Activated T-cell treated with anti-CD3 and anti-CD28 coated beads, Interleukin-2, amount 50 U/mL, for 72 hours (primary cell): ENCODE measurements around the gene IFNLR1. TPM values are rescaled to one million over a fixed set of nuclear protein-coding genes. Genes with fewer than 3 reads are reported as not detected.

ENCODE experiments used
- ATAC-seq, 2 donors: fragments of 150-1000 bp; cut with Tn5 transposase; replicated peaks in 1 of 2; 2 replicates each; pipeline ENCODE4 v1.10.0; 2021; ENCODE audit warnings: moderate library complexity in 2 of 2, mild to moderate bottlenecking in 1 of 2
- DNase-seq, 2 donors: peaks; one replicate each; pipeline ENCODE4 v3.0.0; 2021 to 2022; ENCODE audit warnings: mixed read lengths in 1 of 2
- H3K27ac Mint-ChIP-seq: one replicate; pipeline ENCODE4 v1.8.0; 2022; ENCODE audit warnings: mild to moderate bottlenecking, moderate library complexity, mixed read lengths
- H3K27me3 Mint-ChIP-seq: one replicate; pipeline ENCODE4 v1.8.0; 2022; ENCODE audit warnings: low read depth, mixed read lengths
- H3K36me3 Mint-ChIP-seq, 2 donors: one replicate each; pipeline ENCODE4 v1.8.0; 2022; ENCODE audit warnings: mixed read lengths in 2 of 2, mild to moderate bottlenecking in 1 of 2; ENCODE audit not compliant: insufficient read depth in 2 of 2
- H3K4me1 Mint-ChIP-seq: one replicate; pipeline ENCODE4 v1.8.0; 2022; ENCODE audit warnings: low read depth, mixed read lengths
- H3K4me3 Mint-ChIP-seq, 2 donors: one replicate each; pipeline ENCODE4 v1.8.0; 2022; ENCODE audit warnings: mild to moderate bottlenecking in 2 of 2, mixed read lengths in 2 of 2, moderate library complexity in 2 of 2
- H3K9me3 Mint-ChIP-seq, 2 donors: one replicate each; pipeline ENCODE4 v1.8.0; 2022; ENCODE audit warnings: mixed read lengths in 2 of 2
- total RNA-seq, 2 donors: library from RNA; stranded (reverse); gene quantifications; one replicate each; pipeline ENCODE4 v1.2.3, GENCODE V29; 2022

The IFNLR1 gene
- total RNA-seq, 2 donors from 2014 or later = 11.8 to 19.2 TPM

GRCh38 chr1:24185076-24185475 is 2.0 kb downstream of the IFNLR1 start:
- peaks cover 51% of the 10 kb centered on the region for H3K4me1 Mint-ChIP-seq
- no peak overlapping the region for H3K27ac Mint-ChIP-seq
- DNase-seq (no peak), ATAC-seq (no peak)
- no peaks in the 10 kb centered on the region for H3K27me3 Mint-ChIP-seq
- peaks cover 0 to 1% of the 10 kb centered on the region in 2 donors for H3K36me3 Mint-ChIP-seq
- no peak overlapping the region for H3K4me3 Mint-ChIP-seq
- no peaks in the 10 kb centered on the region for H3K9me3 Mint-ChIP-seq

DNA sequence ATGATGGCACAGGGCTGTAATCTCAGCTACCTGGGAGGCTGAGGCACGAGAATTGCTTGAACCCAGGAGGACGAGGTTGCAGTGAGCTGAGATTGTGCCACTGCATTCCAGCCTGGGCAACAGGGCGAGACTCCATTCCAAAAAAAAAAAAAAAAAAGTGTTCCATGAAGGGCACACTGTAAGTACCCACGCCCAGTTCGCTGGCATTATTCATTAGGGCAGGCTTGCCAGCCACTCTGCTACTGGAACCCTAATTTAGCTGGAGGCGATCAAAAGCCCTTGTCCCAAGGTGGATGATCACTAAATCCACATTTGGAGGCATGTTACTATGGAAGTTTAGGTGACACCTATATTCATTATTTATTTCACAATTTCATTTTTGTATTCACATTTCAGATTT is 5.0 kb downstream of the IFNLR1 start:
- H3K4me1 Mint-ChIP-seq = peaks cover 23% of the 10 kb centered on the region
- H3K27me3 Mint-ChIP-seq = no peaks in the 10 kb centered on the region
- DNase-seq (no peak), ATAC-seq (no peak)
- H3K9me3 Mint-ChIP-seq = no peaks in the 10 kb centered on the region
- H3K36me3 Mint-ChIP-seq = no peaks in the 10 kb centered on the region
- no peak overlapping the region for H3K27ac Mint-ChIP-seq
- no peak overlapping the region for H3K4me3 Mint-ChIP-seq

DNA sequence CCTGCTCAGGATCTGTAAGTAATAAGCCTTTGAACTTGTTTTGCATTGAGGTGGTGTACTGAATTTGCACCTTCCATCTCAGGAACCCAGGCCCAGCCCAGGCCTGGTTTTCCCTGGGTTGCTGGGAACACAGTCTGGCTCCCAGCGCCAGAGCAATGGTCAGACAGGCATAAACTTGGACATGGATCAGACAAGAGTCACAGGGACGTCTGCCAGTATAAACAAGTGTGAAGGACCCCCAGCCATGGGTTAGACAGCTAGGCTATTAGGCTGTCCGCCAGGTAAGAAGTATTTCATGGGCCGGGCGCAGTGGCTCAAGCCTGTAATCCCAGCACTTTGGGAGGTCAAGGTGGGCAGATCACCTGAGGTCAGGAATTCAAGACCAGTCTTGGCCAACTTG is 5.5 kb downstream of the IFNLR1 start:
- ATAC-seq = no peak
- no peaks in the 10 kb centered on the region for H3K27me3 Mint-ChIP-seq
- no peak overlapping the region for H3K4me3 Mint-ChIP-seq

GRCh38 chr1:24180676-24181075 is 6.4 kb downstream of the IFNLR1 start:
- peaks cover 13% of the 10 kb centered on the region for H3K4me1 Mint-ChIP-seq
- no peak for ATAC-seq
- no peak for DNase-seq
- H3K27me3 Mint-ChIP-seq = no peaks in the 10 kb centered on the region
- no peak overlapping the region for H3K4me3 Mint-ChIP-seq
- H3K36me3 Mint-ChIP-seq = no peaks in the 10 kb centered on the region
- no peaks in the 10 kb centered on the region for H3K9me3 Mint-ChIP-seq
- no peak overlapping the region for H3K27ac Mint-ChIP-seq

More for the DNA sequence above, 5.5 kb downstream of the IFNLR1 start:
- no peak for DNase-seq
- Mint-ChIP-seq H3K27ac (peak overlapping the region; percentile 49), H3K4me1 (peaks cover 23% of the 10 kb centered on the region), H3K36me3 (no peaks in the 10 kb centered on the region), H3K9me3 (no peaks in the 10 kb centered on the region)

DNA sequence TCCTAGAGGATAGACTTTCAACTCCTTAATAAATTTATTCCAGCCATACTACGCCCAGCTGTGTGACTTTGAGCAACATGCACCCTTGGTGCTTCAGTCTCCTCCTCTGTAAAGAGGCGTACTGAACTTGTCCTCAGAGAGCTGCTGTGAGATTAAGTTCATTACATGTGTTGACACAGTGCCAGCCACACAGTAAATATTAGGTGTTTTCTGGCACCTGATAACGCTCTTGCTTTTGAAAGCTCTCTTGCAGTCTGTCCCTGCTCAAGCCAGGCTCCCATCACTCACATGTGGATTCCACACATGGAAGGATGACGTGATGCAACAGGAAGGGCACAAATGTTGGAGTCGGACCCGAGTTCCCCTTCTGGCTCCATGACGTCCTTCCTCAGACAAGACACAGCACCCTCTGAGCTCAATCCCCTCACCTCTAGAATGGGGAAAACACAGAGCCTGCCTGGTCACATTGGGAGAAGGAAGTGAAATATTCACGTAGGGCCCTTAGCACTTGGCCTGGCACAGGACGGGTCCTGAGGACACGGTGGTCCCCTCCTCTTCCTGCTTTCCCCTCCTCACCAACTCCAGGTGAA is 7.7 kb downstream of the IFNLR1 start:
- Mint-ChIP-seq H3K4me1 (peaks cover 6% of the 10 kb centered on the region), H3K36me3 (no peaks in the 10 kb centered on the region)

GRCh38 chr1:24178407-24178806 is 8.7 kb downstream of the IFNLR1 start:
- DNase-seq = no peak
- Mint-ChIP-seq H3K4me1 (no peaks in the 10 kb centered on the region), H3K27me3 (no peaks in the 10 kb centered on the region), H3K27ac (no peak overlapping the region), H3K9me3 (no peaks in the 10 kb centered on the region), H3K4me3 (no peak overlapping the region), H3K36me3 (peaks cover 0 to 5% of the 10 kb centered on the region in 2 donors)
- no peak for ATAC-seq

More for the DNA sequence above, 7.7 kb downstream of the IFNLR1 start:
- ATAC-seq (no peak), DNase-seq (no peak)
- Mint-ChIP-seq H3K27ac (no peak overlapping the region), H3K4me3 (no peak overlapping the region), H3K9me3 (no peaks in the 10 kb centered on the region), H3K27me3 (no peaks in the 10 kb centered on the region)

DNA sequence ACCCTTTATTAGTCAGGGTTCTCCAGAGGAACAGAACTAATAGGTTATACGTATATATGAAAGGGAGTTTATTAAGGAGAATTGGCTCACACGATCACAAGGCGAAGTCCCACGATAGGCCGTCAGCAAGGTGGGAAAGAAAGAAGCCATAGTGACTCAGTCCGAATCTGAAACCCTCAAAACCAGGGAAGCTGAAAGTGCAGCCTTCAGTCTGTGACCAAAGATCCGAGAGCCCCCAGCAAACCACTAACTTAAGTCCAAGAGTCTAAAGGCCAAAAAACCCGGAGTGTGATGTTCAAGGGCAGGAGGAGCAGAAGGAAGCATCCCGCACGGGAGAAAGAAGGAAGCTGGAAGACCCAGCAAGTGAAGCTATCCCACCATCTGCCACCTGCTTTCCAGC is 9.9 kb downstream of the IFNLR1 start:
- DNase-seq (no peak), ATAC-seq (no peak)
- Mint-ChIP-seq H3K9me3 (no peaks in the 10 kb centered on the region), H3K4me1 (no peaks in the 10 kb centered on the region), H3K4me3 (no peak overlapping the region), H3K36me3 (peaks cover 0 to 5% of the 10 kb centered on the region in 2 donors), H3K27ac (no peak overlapping the region), H3K27me3 (no peaks in the 10 kb centered on the region)

DNA sequence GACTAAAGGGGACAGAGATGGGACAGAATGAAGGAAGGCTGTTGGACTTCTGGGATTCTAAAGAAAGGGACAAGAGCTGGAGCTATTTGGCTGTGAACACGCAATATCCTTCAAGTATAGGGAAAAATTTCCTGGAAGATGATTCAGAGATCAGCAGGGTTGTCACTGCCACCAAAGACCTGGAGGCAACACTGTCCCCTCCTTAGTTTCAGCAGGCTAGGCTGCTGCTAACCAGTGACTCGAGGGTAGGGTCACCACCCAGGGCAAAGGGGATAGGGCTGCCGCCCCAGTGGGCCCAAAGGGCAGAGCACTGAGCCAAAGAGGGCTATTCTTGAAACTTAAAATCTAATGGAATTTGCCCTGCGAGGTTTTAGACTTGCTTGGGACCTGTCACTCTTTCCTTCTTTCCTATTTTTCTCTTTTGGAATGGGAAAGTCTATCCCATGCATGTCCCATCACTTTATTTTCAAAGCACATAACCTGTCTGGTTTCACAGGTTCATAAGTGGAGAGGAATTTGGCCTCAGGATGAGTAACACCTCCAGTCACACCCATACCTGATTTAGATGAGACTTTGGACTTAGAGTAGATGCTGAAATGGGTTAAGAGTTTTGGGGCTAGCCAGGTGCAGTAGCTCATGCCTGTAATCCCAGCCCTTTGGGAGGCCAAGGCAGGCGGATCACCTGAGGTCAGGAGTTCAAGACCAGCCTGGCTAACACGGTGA is 11.9 kb downstream of the IFNLR1 start:
- DNase-seq = no peak
- ATAC-seq = no peak
- no peaks in the 10 kb centered on the region for H3K4me1 Mint-ChIP-seq
- H3K36me3 Mint-ChIP-seq = peaks cover 0 to 5% of the 10 kb centered on the region in 2 donors
- no peak overlapping the region for H3K4me3 Mint-ChIP-seq
- no peak overlapping the region for H3K27ac Mint-ChIP-seq
- no peaks in the 10 kb centered on the region for H3K9me3 Mint-ChIP-seq
- no peaks in the 10 kb centered on the region for H3K27me3 Mint-ChIP-seq

GRCh38 chr1:24173638-24174575 is 13.2 kb downstream of the IFNLR1 start:
- no peaks in the 10 kb centered on the region for H3K4me1 Mint-ChIP-seq
- H3K9me3 Mint-ChIP-seq = no peaks in the 10 kb centered on the region
- no peak overlapping the region for H3K4me3 Mint-ChIP-seq
- ATAC-seq (no peak), DNase-seq (no peak)
- peaks cover 0 to 5% of the 10 kb centered on the region in 2 donors for H3K36me3 Mint-ChIP-seq
- H3K27me3 Mint-ChIP-seq = no peaks in the 10 kb centered on the region
- H3K27ac Mint-ChIP-seq = no peak overlapping the region

DNA sequence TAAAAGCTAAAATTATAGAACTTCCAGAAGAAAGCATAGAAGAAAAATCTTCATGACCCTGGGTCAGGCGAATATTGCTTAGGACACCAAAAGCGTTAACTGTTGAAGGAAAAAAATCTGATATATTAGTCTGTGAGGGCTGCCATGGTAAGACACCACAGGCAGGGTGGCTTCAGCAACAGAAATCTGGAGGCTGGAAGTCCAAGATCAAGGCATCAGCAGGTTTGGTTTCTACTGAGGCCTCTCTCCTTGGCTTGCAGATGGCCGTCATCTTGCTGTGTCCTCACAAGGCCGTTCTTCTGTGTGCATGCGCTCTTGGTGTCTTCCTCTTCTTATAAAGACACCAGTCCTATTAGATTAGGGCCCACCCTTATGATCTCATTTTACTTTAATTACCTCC is 14.5 kb downstream of the IFNLR1 start:
- Mint-ChIP-seq H3K9me3 (no peaks in the 10 kb centered on the region), H3K36me3 (peaks cover 3 to 9% of the 10 kb centered on the region in 2 donors), H3K4me1 (no peaks in the 10 kb centered on the region), H3K4me3 (no peak overlapping the region), H3K27ac (no peak overlapping the region), H3K27me3 (no peaks in the 10 kb centered on the region)
- ATAC-seq (no peak), DNase-seq (no peak)

DNA sequence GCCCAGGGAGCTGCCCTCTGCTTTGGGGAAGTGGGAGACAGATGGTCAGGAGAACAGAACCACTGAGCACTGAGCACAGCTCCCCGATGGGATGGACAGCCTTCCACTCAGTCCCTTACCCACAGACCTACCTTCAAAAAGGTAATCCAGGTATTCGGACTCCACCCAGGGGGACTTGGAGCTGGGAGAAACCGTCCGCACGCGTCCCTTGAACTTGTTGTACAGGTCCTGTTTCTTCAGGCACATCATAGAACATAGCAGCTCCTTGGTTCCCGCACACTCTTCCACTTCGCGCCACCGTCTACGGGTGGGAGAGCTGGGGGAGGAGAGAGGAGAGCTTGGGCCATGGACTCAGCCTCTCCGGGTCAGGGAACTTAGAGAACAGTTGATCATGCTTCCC is 17.8 kb downstream of the IFNLR1 start:
- Mint-ChIP-seq H3K4me3 (no peak overlapping the region), H3K4me1 (no peaks in the 10 kb centered on the region), H3K36me3 (peaks cover 3 to 20% of the 10 kb centered on the region in 2 donors), H3K27me3 (no peaks in the 10 kb centered on the region), H3K27ac (no peak overlapping the region), H3K9me3 (no peaks in the 10 kb centered on the region)
- ATAC-seq (no peak), DNase-seq (no peak)

DNA sequence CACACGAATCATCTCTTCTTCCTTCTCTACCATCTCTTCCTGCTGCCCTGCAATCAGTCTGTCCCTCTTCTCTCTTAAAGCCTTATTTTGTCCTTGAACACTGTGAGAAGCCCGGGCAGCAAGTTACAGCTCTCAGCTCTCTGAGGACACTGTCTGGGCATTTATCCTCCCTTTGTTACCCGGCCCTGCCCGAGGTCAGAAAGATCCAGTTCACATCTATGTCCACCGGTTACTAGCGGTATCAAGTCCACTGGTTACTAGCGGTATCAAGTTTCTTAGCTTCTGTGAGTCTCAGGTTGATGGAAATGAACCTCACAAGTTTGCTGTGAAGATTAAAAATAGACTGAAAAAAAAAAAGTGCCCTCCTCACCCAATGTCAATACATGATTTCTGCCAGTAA is 18.8 kb downstream of the IFNLR1 start:
- Mint-ChIP-seq H3K36me3 (peaks cover 3 to 15% of the 10 kb centered on the region in 2 donors), H3K9me3 (no peaks in the 10 kb centered on the region), H3K4me3 (no peak overlapping the region), H3K27ac (no peak overlapping the region), H3K4me1 (no peaks in the 10 kb centered on the region), H3K27me3 (no peaks in the 10 kb centered on the region)
- ATAC-seq (no peak), DNase-seq (no peak)

- peaks cover 3 to 15% of the 10 kb centered on the region in 2 donors for H3K36me3 Mint-ChIP-seq
- ATAC-seq (no peak), DNase-seq (no peak)
- no peaks in the 10 kb centered on the region for H3K27me3 Mint-ChIP-seq
- no peaks in the 10 kb centered on the region for H3K9me3 Mint-ChIP-seq
- H3K4me3 Mint-ChIP-seq = no peak overlapping the region
- no peak overlapping the region for H3K27ac Mint-ChIP-seq
- H3K4me1 Mint-ChIP-seq = no peaks in the 10 kb centered on the region
These were observed 20.1 kb downstream of the IFNLR1 start for GRCh38 chr1:24167008-24167407.
